Measurements from ENCODE around the gene OR6C3.

GRCh38 chr12:55314043-55314442 lies 16.5 kb upstream of the OR6C3 start, which contains the start of gene OR6C1:
- TF ChIP-seq POLR2AphosphoS5 (IDR thresholded peaks at IDR 0.05) (no peak), CTCF (IDR thresholded peaks at IDR 0.05) (no peak)
